GM23248 (cell line): ENCODE measurements around the gene NUP188. TPM values are rescaled to one million over a fixed set of nuclear protein-coding genes. Genes with fewer than 3 reads are reported as not detected.
"Not testable (repeated sequence)": the region's sequence is repeated elsewhere in the genome, so short reads cannot be mapped to it uniquely, and the experiment has no call there.

Source experiments
- DNase-seq: peaks from one replicate; pipeline ENCODE4 v3.0.0-alpha.2; 2015
- H2AFZ ChIP-seq: fragments of 200-600 bp; sonication (generic); 2 replicates; pipeline ENCODE4 v1.6.1; 2016; ENCODE audit warnings: antibody characterized with exemption
- H3F3A ChIP-seq: fragments of 200-600 bp; sonication (generic); 2 replicates; pipeline ENCODE4 v1.6.1; 2016; ENCODE audit warnings: mild to moderate bottlenecking, antibody characterized with exemption, mixed run types; ENCODE audit not compliant: insufficient read depth
- H3K27ac ChIP-seq: fragments of 200-600 bp; sonication (generic); 2 replicates; pipeline ENCODE4 v1.5.1; 2016; ENCODE audit warnings: mild to moderate bottlenecking
- H3K27me3 ChIP-seq: fragments of 200-600 bp; sonication (generic); replicated peaks from 2 replicates; pipeline ENCODE4 v1.6.1; 2016; ENCODE audit warnings: mild to moderate bottlenecking; ENCODE audit not compliant: insufficient read depth
- H3K36me3 ChIP-seq: fragments of 200-600 bp; sonication (generic); 2 replicates; pipeline ENCODE4 v1.6.1; 2016; ENCODE audit warnings: low read depth, mild to moderate bottlenecking
- H3K4me1 ChIP-seq: fragments of 200-600 bp; sonication (generic); 2 replicates; pipeline ENCODE4 v1.6.1; 2016; ENCODE audit warnings: mild to moderate bottlenecking; ENCODE audit not compliant: insufficient read depth
- H3K4me2 ChIP-seq: fragments of 200-600 bp; sonication (generic); one replicate; pipeline ENCODE4 v1.6.1; 2016; ENCODE audit warnings: mild to moderate bottlenecking; ENCODE audit not compliant: unreplicated experiment
- H3K4me3 ChIP-seq: fragments of 200-600 bp; sonication (generic); 2 replicates; pipeline ENCODE4 v1.5.1; 2016; ENCODE audit warnings: mild to moderate bottlenecking
- H3K79me2 ChIP-seq: fragments of 200-600 bp; sonication (generic); 2 replicates; pipeline ENCODE4 v1.6.1; 2016; ENCODE audit warnings: mild to moderate bottlenecking; ENCODE audit not compliant: insufficient read depth
- H3K9ac ChIP-seq: fragments of 200-600 bp; sonication (generic); 2 replicates; pipeline ENCODE4 v1.6.1; 2016; ENCODE audit warnings: mild to moderate bottlenecking
- H3K9me2 ChIP-seq: fragments of 200-600 bp; sonication (generic); 2 replicates; pipeline ENCODE4 v1.6.1; 2016; ENCODE audit warnings: mixed run types, mild to moderate bottlenecking, moderate library complexity; ENCODE audit not compliant: insufficient read depth
- H3K9me3 ChIP-seq: fragments of 200-600 bp; sonication (generic); one replicate; pipeline ENCODE4 v1.6.1; 2017; ENCODE audit warnings: low read depth
- H4K20me1 ChIP-seq: fragments of 200-600 bp; sonication (generic); 2 replicates; pipeline ENCODE4 v1.6.0; 2016; ENCODE audit not compliant: insufficient read depth
- EZH2 ChIP-seq: fragments of 200-600 bp; sonication (generic); IDR thresholded peaks from 2 replicates; pipeline ENCODE4 v1.6.1; 2018; ENCODE audit warnings: antibody characterized with exemption, mild to moderate bottlenecking; ENCODE audit not compliant: insufficient read depth, poor library complexity, severe bottlenecking
- EZH2phosphoT487 ChIP-seq: fragments of 200-600 bp; sonication (generic); IDR thresholded peaks from 2 replicates; pipeline ENCODE4 v1.6.1; 2018; ENCODE audit warnings: antibody characterized with exemption, moderate library complexity, mild to moderate bottlenecking, low read depth; ENCODE audit not compliant: insufficient read depth
- WGBS, 2 experiments: methylation state at CpG; one replicate each; pipeline ENCODE4 v1.1.6; 2015 to 2017; ENCODE audit warnings: low lambda C conversion rate in 2 of 2, low coverage in 1 of 2; ENCODE audit errors: missing lambda C conversion rate in 2 of 2; 5-methylcytosine and 5-hydroxymethylcytosine counted together
- in situ Hi-C: fragments of 300-500 bp; cut with MboI; formaldehyde crosslinking; loops from 2 replicates; pipeline ENCODE4 v1.15.0; 2020
- polyA plus RNA-seq: library from polyadenylated mRNA; unstranded; fragments of >200 nt; fragmentation: Nextera tagmentation; extraction: Ambion mirVana; gene quantifications from 2 replicates; pipeline ENCODE4 v1.2.1, GENCODE V29; 2016
- total RNA-seq: library from RNA; depleted of rRNA; stranded (reverse); fragments of >200 nt; shearing (Covaris generic); gene quantifications from 2 replicates; pipeline ENCODE4 v1.2.3, GENCODE V29; 2014

The NUP188 gene
- total and polyA plus RNA-seq, 2 experiments from 2014 or later, result 24.9 to 45.9 TPM

- Histone ChIP-seq H3K4me2 (no peak overlapping the region), H2AFZ (no peak overlapping the region), H3K4me3 (no peak overlapping the region), H3K27me3 (no peaks in the 10 kb centered on the region), H3K36me3 (no peaks in the 10 kb centered on the region), H3K9me2 (no peaks in the 10 kb centered on the region), H3F3A (no peaks in the 10 kb centered on the region), H3K79me2 (peaks cover 11% of the 10 kb centered on the region), H3K27ac (no peak overlapping the region), H4K20me1 (no peaks in the 10 kb centered on the region), H3K4me1 (peaks cover 4% of the 10 kb centered on the region; the same call in 1 of the 2 replicates), H3K9ac (no peak overlapping the region), H3K9me3 (no peaks in the 10 kb centered on the region)
- in situ Hi-C loops, result no loop called here
- WGBS, 2 experiments, result 71 to 74% methylated on average over 12 of the region's 12 CpGs
- TF ChIP-seq EZH2, result no peak
- no peak for TF ChIP-seq EZH2phosphoT487
- no peak for DNase-seq
These were observed 85.2 kb downstream of the NUP188 start for GRCh38 chr9:129032541-129033159.

- in situ Hi-C loops, result no loop called here
- no peaks in the 10 kb centered on the region for H3F3A ChIP-seq
- TF ChIP-seq EZH2 (no peak), EZH2phosphoT487 (no peak)
- H3K9ac ChIP-seq, result no peak overlapping the region
- no peak overlapping the region for H2AFZ ChIP-seq
- H3K9me3 ChIP-seq, result no peaks in the 10 kb centered on the region
- peaks cover 17% of the 10 kb centered on the region for H3K79me2 ChIP-seq
- H3K27ac ChIP-seq, result no peak overlapping the region
- H3K4me2 ChIP-seq, result no peak overlapping the region
- 83 to 84% methylated on average over 8 of the region's 8 CpGs for WGBS, 2 experiments
- H3K36me3 ChIP-seq, result no peaks in the 10 kb centered on the region
- DNase-seq, result no peak
- H4K20me1 ChIP-seq, result no peaks in the 10 kb centered on the region
- peaks cover 10% of the 10 kb centered on the region; the same call in 1 of the 2 replicates for H3K4me1 ChIP-seq
- no peak overlapping the region for H3K4me3 ChIP-seq
- H3K9me2 ChIP-seq, result no peaks in the 10 kb centered on the region
- no peaks in the 10 kb centered on the region for H3K27me3 ChIP-seq
These were observed 85.7 kb downstream of the NUP188 start for GRCh38 chr9:129033216-129033615.

- H3K9me3 ChIP-seq, H4K20me1 ChIP-seq, H3F3A ChIP-seq, H3K27ac ChIP-seq, H3K9me2 ChIP-seq, DNase-seq, H3K27me3 ChIP-seq, H3K36me3 ChIP-seq, in situ Hi-C loops: not testable (repeated sequence)
- H2AFZ ChIP-seq, result peak overlapping the region; percentile 97
- H3K9ac ChIP-seq, result peak overlapping the region; percentile 53
- peak overlapping the region; percentile 82 for H3K4me3 ChIP-seq
- H3K4me2 ChIP-seq, result peak overlapping the region; percentile 72
- H3K4me1 ChIP-seq, result peaks cover 11% of the 10 kb centered on the region; the same call in 1 of the 2 replicates
- H3K79me2 ChIP-seq, result peaks cover 40% of the 10 kb centered on the region
- WGBS, 2 experiments, result 31 to 32% methylated on average over 13 of the region's 13 CpGs
These were observed 88.3 kb downstream of the NUP188 start for GRCh38 chr9:129035838-129036237.

- in situ Hi-C loops, result no loop called here
- WGBS, 2 experiments, result 0 to 2% methylated on average over 27 to 35 of the region's 49 CpGs
These were observed 88.9 kb downstream of the NUP188 start, which contains the start of gene MIGA2 for GRCh38 chr9:129036241-129036922. Gene MIGA2 (plus strand): TSS chr9:129036626. CDS start chr9:129040595, 3,969 bp downstream.

More at GRCh38 chr9:129036241-129036922, 88.9 kb downstream of the NUP188 start, which contains the start of gene MIGA2:
- H3K9ac ChIP-seq, result peak within 1 kb of the TSS; percentile 85
- TF ChIP-seq EZH2, result no peak
- TF ChIP-seq EZH2phosphoT487, result no peak
- peak within 1 kb of the TSS; percentile 98 for H3K4me2 ChIP-seq
- no peaks in the 10 kb centered on the region for H3K9me2 ChIP-seq
- DNase-seq, result peak; percentile 100
- no peaks in the 10 kb centered on the region for H3K9me3 ChIP-seq
- no peaks in the 10 kb centered on the region for H4K20me1 ChIP-seq
- peak within 1 kb of the TSS; percentile 82 for H3K4me3 ChIP-seq
- H3K36me3 ChIP-seq, result no peaks in the 10 kb centered on the region
- H3F3A ChIP-seq, result no peaks in the 10 kb centered on the region
- H3K4me1 ChIP-seq, result peaks cover 11% of the 10 kb centered on the region; the same call in 1 of the 2 replicates
- peak within 1 kb of the TSS; percentile 18; the same call in 1 of the 2 replicates for H3K27ac ChIP-seq
- H3K27me3 ChIP-seq, result no peaks in the 10 kb centered on the region
- peaks cover 46% of the 10 kb centered on the region for H3K79me2 ChIP-seq
- H2AFZ ChIP-seq, result peak within 1 kb of the TSS; percentile 97
